IMR-90 (cell line): ENCODE results near the gene KCNJ4. TPM values are rescaled to one million over a fixed set of nuclear protein-coding genes. Genes with fewer than 3 reads are reported as not detected.

Experiments
- ATAC-seq: fragments of 200-7000 bp; cut with Tn5 transposase; 2 replicates; pipeline ENCODE4 v1.9.1; 2020; ENCODE audit warnings: low read depth, mild to moderate bottlenecking, moderate library complexity
- BruUV-seq: library from RNA; stranded (reverse); fragments of 400-500 nt; replicated peaks from 2 replicates; lab custom pipeline; 2021; lab: Mats Ljungman, UMichigan
- CTCF ChIA-PET: fragments of 300-600 bp; formaldehyde crosslinking; extraction: SDS; loops from one replicate; lab custom pipeline; 2021; ENCODE audit warnings: antibody characterized with exemption; lab: Yijun Ruan, JAX
- POLR2A ChIA-PET: fragments of 300-600 bp; sonication (Branson Sonifier 250); formaldehyde crosslinking; loops from one replicate; lab custom pipeline; 2022; ENCODE audit warnings: antibody characterized with exemption; ENCODE audit not compliant: unreplicated experiment; lab: Charles Lee
- DNase-seq: peaks from one replicate; pipeline ENCODE4 v3.0.0; 2013
- H2AFZ ChIP-seq: replicated peaks from 2 replicates; pipeline ENCODE3; 2013; ENCODE audit warnings: low read length, mild to moderate bottlenecking; ENCODE audit not compliant: poor library complexity
- H2AK5ac ChIP-seq: 2 replicates; pipeline ENCODE4 v1.6.1; 2013; ENCODE audit warnings: low read depth, low read length, inconsistent platforms
- H2AK9ac ChIP-seq: replicated peaks from 2 replicates; pipeline ENCODE3; 2013; ENCODE audit warnings: mild to moderate bottlenecking, low read depth, low read length, moderate library complexity; ENCODE audit not compliant: poor library complexity
- H2BK120ac ChIP-seq: 2 replicates; pipeline ENCODE4 v1.6.1; 2013; ENCODE audit warnings: low read depth, low read length, inconsistent platforms
- H2BK15ac ChIP-seq: 3 replicates; pipeline ENCODE4 v1.6.1; 2013; ENCODE audit warnings: low read depth, low read length, inconsistent platforms
- H2BK20ac ChIP-seq: 2 replicates; pipeline ENCODE4 v1.6.1; 2013; ENCODE audit warnings: low read depth, mild to moderate bottlenecking, inconsistent platforms, low read length, moderate library complexity
- H2BK5ac ChIP-seq: 2 replicates; pipeline ENCODE4 v1.6.1; 2013; ENCODE audit warnings: mild to moderate bottlenecking, low read depth, low read length, inconsistent platforms; ENCODE audit not compliant: poor library complexity, severe bottlenecking
- H3K14ac ChIP-seq: replicated peaks from 2 replicates; pipeline ENCODE4 v1.6.1; 2013; ENCODE audit warnings: low read depth, low read length, inconsistent platforms
- H3K18ac ChIP-seq: 2 replicates; pipeline ENCODE4 v1.6.1; 2013; ENCODE audit warnings: low read depth, low read length, control low read depth
- H3K23ac ChIP-seq: 2 replicates; pipeline ENCODE4 v1.6.1; 2013; ENCODE audit warnings: low read depth, low read length, inconsistent platforms
- H3K27ac ChIP-seq: 2 replicates; pipeline ENCODE4 v1.5.1; 2013; ENCODE audit warnings: mild to moderate bottlenecking, control low read depth, low read length; ENCODE audit not compliant: insufficient read depth
- H3K27me3 ChIP-seq: 2 replicates; pipeline ENCODE4 v1.6.1; 2013; ENCODE audit warnings: low read length; ENCODE audit not compliant: control insufficient read depth, insufficient read depth
- H3K36me3 ChIP-seq: 2 replicates; pipeline ENCODE4 v1.6.1; 2013; ENCODE audit warnings: low read length, mixed read lengths; ENCODE audit not compliant: control insufficient read depth, insufficient read depth
- H3K4ac ChIP-seq: 2 replicates; pipeline ENCODE4 v1.6.1; 2013; ENCODE audit warnings: low read depth, low read length, inconsistent platforms
- H3K4me1 ChIP-seq: 2 replicates; pipeline ENCODE4 v1.6.1; 2013; ENCODE audit warnings: low read length, mixed read lengths; ENCODE audit not compliant: control insufficient read depth, insufficient read depth
- H3K4me2 ChIP-seq: 2 replicates; pipeline ENCODE4 v1.6.1; 2013; ENCODE audit warnings: low read depth, mild to moderate bottlenecking, control low read depth, low read length, moderate library complexity
- H3K4me3 ChIP-seq: 2 replicates; pipeline ENCODE4 v1.5.1; 2013; ENCODE audit warnings: low read depth, mild to moderate bottlenecking, control low read depth, low read length, moderate library complexity; ENCODE audit not compliant: insufficient read depth
- H3K56ac ChIP-seq: 2 replicates; pipeline ENCODE4 v1.6.1; 2013; ENCODE audit warnings: low read length, inconsistent platforms; ENCODE audit not compliant: insufficient read depth; ENCODE audit errors: extremely low read depth
- H3K79me1 ChIP-seq, 2 experiments: 2 replicates each; pipeline ENCODE4 v1.6.1; 2013; ENCODE audit warnings: low read length in 2 of 2, inconsistent platforms in 1 of 2, low read depth in 1 of 2
- H3K9ac ChIP-seq: 2 replicates; pipeline ENCODE4 v1.6.1; 2013; ENCODE audit warnings: low read depth, low read length, control low read depth
- H3K9me1 ChIP-seq: 2 replicates; pipeline ENCODE4 v1.6.1; 2013; ENCODE audit warnings: low read length, inconsistent platforms; ENCODE audit not compliant: insufficient read depth
- H3K9me3 ChIP-seq: 2 replicates; pipeline ENCODE4 v1.6.1; 2013; ENCODE audit warnings: low read length; ENCODE audit not compliant: control insufficient read depth, insufficient read depth
- H4K20me1 ChIP-seq: 2 replicates; pipeline ENCODE4 v1.6.1; 2013; ENCODE audit warnings: low read length, inconsistent platforms; ENCODE audit not compliant: insufficient read depth
- H4K5ac ChIP-seq: 2 replicates; pipeline ENCODE4 v1.6.1; 2013; ENCODE audit warnings: mild to moderate bottlenecking, low read depth, low read length, control low read depth
- H4K8ac ChIP-seq, 2 experiments: 2 replicates each; pipeline ENCODE4 v1.6.1; 2013; ENCODE audit warnings: low read depth in 2 of 2, low read length in 2 of 2, control low read depth in 1 of 2, inconsistent platforms in 1 of 2
- H4K91ac ChIP-seq: 2 replicates; pipeline ENCODE4 v1.6.1; 2013; ENCODE audit warnings: low read depth, low read length, inconsistent platforms; ENCODE audit not compliant: insufficient read depth
- MAZ ChIP-seq: IDR thresholded peaks from 2 replicates; pipeline ENCODE4 v1.6.1; 2012; ENCODE audit warnings: low read depth, mild to moderate bottlenecking, low read length, improper control_type of control experiment, moderate library complexity, borderline replicate concordance
- NFE2L2 ChIP-seq: fragments of 150-350 bp; IDR thresholded peaks from 2 replicates; pipeline ENCODE4 v1.6.1; 2016; ENCODE audit warnings: low read depth, mild to moderate bottlenecking, low read length
- WGBS, 2 experiments: methylation state at CpG; one replicate each; pipeline versions ENCODE4 v1.1.5 to v1.1.7; 2013; ENCODE audit warnings: missing lambda C conversion rate in 2 of 2; ENCODE audit not compliant: insufficient read length in 1 of 2; ENCODE audit errors: extremely low coverage in 2 of 2; 5-methylcytosine and 5-hydroxymethylcytosine counted together
- dilution Hi-C: fragments of 300-500 bp; cut with HindIII; formaldehyde crosslinking; loops from one replicate; pipeline ENCODE4 v1.14.3; 2018; ENCODE audit warnings: low sequenced_read_pairs; ENCODE audit not compliant: unreplicated experiment
- in situ Hi-C: fragments of 300-500 bp; cut with MboI; formaldehyde crosslinking; loops from 3 replicates; pipeline ENCODE4 v1.14.3; 2019; ENCODE audit warnings: low sequenced_read_pairs, inconsistent platforms, mixed read lengths
- intact Hi-C: fragments of 100-400 bp; cut with micrococcal nuclease; formaldehyde crosslinking; loops from 2 replicates; pipeline ENCODE4 v1.10.0; 2022
- polyA plus RNA-seq, 3 experiments: library from polyadenylated mRNA; depleted of rRNA; stranded (reverse); fragments of >200 nt; gene quantifications; 2 replicates each; pipeline ENCODE4 v1.2.3, GENCODE V29; 2012; ENCODE audit warnings: low replicate concordance in 1 of 3
- total RNA-seq: library from RNA; depleted of rRNA; stranded (reverse); fragments of >200 nt; gene quantifications from 2 replicates; pipeline ENCODE4 v1.2.3, GENCODE V29; 2012

KCNJ4 gene
- total and polyA plus RNA-seq, 2 of the 4 experiments (the other 2 are of a cell fraction): not detected

- BruUV-seq: no TSS peak
- peak; percentile 26 for DNase-seq
- Histone ChIP-seq H3K79me1 (no peaks in the 10 kb centered on the region), H3K4me3 (no peak overlapping the region), H2BK120ac (no peak overlapping the region), H3K36me3 (no peaks in the 10 kb centered on the region), H2AK5ac (no peak overlapping the region), H3K56ac (no peak overlapping the region), H4K5ac (no peak overlapping the region), H4K20me1 (no peaks in the 10 kb centered on the region), H2AK9ac (no peak overlapping the region), H3K4me2 (no peak overlapping the region), H2BK5ac (no peak overlapping the region), H3K9me3 (no peaks in the 10 kb centered on the region), H3K9me1 (no peaks in the 10 kb centered on the region), H2AFZ (no peak overlapping the region), H3K23ac (no peak overlapping the region), H3K27ac (no peak overlapping the region), H4K91ac (no peak overlapping the region), H3K4me1 (no peaks in the 10 kb centered on the region), H2BK15ac (no peak overlapping the region), H3K4ac (no peak overlapping the region), H3K14ac (no peak overlapping the region), H3K9ac (no peak overlapping the region), H4K8ac (no peak overlapping the region), H3K18ac (no peak overlapping the region), H3K27me3 (peaks cover 20% of the 10 kb centered on the region), H2BK20ac (no peak overlapping the region)
- dilution Hi-C loops (no loop called here), in situ Hi-C loops (no loop called here), intact Hi-C loops (no loop called here)
- ChIA-PET POLR2A (no interaction called here), CTCF (no interaction called here)
- ATAC-seq: peak; percentile 46; the same call in 1 of the 2 replicates
- TF ChIP-seq MAZ (no peak), NFE2L2 (no peak)
- WGBS, 2 experiments: no CpG with 5 or more reads among the region's 4 CpGs
Measured at GRCh38 chr22:38406617-38407016, 48.4 kb downstream of the KCNJ4 start.
